ENCODE measurements around the gene SPATA13. TPM values are rescaled to one million over a fixed set of nuclear protein-coding genes. Genes with fewer than 3 reads are reported as not detected.

The SPATA13 gene
- total RNA-seq, 1 experiment from 2014 or later = 21.4 TPM

GRCh38 chr13:24119626-24120508, 40.7 kb upstream of the SPATA13 start:
- Histone ChIP-seq H3K79me2 (ENCODE audit: insufficient read depth, low read length) (no peaks in the 10 kb centered on the region), H2AFZ (ENCODE audit: low read depth, low read length, poor library complexity, severe bottlenecking) (no peak overlapping the region), H3K9ac (ENCODE audit: low read length) (no peak overlapping the region), H3K27me3 (ENCODE audit: insufficient read depth, low read length) (no peaks in the 10 kb centered on the region), H3K4me2 (ENCODE audit: low read length) (no peak overlapping the region), H3K36me3 (ENCODE audit: control insufficient read depth in 1 of 2, insufficient read depth in 2 of 2, low read length in 2 of 2) (no peaks in the 10 kb centered on the region), H4K20me1 (ENCODE audit: insufficient read depth) (no peaks in the 10 kb centered on the region), H3K9me2 (ENCODE audit: insufficient read depth) (no peaks in the 10 kb centered on the region), H3K4me1 (ENCODE audit: control insufficient read depth in 1 of 2, insufficient read depth in 2 of 2, low read length in 2 of 2) (no peaks in the 10 kb centered on the region), H3K27ac (ENCODE audit: low read depth, low read length) (no peak overlapping the region), H3K4me3 (replicated peaks in 1 of 2; ENCODE audit: low read depth in 1 of 2, low read length in 2 of 2) (no peak overlapping the region), H3K9me3 (ENCODE audit: control insufficient read depth in 1 of 2, insufficient read depth in 1 of 2, low read depth in 1 of 2, low read length in 2 of 2) (no peaks in the 10 kb centered on the region)
- ChIA-PET RAD21 (ENCODE audit: low non-redundant PET in 1 of 2, low total read pairs in 2 of 2, uncharacterized antibody in 2 of 2, unreplicated experiment in 2 of 2) (no interaction called here), POLR2A (no interaction called here), CTCF (no interaction called here)
- TF ChIP-seq EGR1 (IDR thresholded peaks at IDR 0.05; ENCODE audit: low read depth) = no peak
- no peak for TF ChIP-seq MAX (IDR thresholded peaks at IDR 0.05)
- TF ChIP-seq CEBPB (IDR thresholded peaks at IDR 0.05; ENCODE audit: low read depth) = no peak
- TF ChIP-seq POLR2AphosphoS5 (IDR thresholded peaks at IDR 0.05; ENCODE audit: low read depth, low read length) = no peak
- no peak for TF ChIP-seq ZFX (IDR thresholded peaks at IDR 0.05)
- TF ChIP-seq, protein P1, sequence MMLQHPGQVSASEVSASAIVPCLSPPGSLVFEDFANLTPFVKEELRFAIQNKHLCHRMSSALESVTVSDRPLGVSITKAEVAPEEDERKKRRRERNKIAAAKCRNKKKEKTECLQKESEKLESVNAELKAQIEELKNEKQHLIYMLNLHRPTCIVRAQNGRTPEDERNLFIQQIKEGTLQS (IDR thresholded peaks at IDR 0.05) = no peak
- TF ChIP-seq CBX3 (IDR thresholded peaks at IDR 0.05; ENCODE audit: low read depth) = no peak
- no peak for TF ChIP-seq EZH2 (IDR thresholded peaks at IDR 0.05)
- no peak for TF ChIP-seq FOSL1 (IDR thresholded peaks at IDR 0.05; ENCODE audit: low read depth)
- no peak for TF ChIP-seq ZNF274 (IDR thresholded peaks at IDR 0.05; ENCODE audit: low read depth, low read length)
- no peak for TF ChIP-seq YY1 (IDR thresholded peaks at IDR 0.05; ENCODE audit: extremely low read depth, insufficient replicate concordance, low read depth, low read length)
- TF ChIP-seq ZBTB33 (IDR thresholded peaks at IDR 0.05; ENCODE audit: extremely low read depth, insufficient replicate concordance, low read length) = no peak
- TF ChIP-seq TCF7L2 (IDR thresholded peaks at IDR 0.05; ENCODE audit: borderline replicate concordance, extremely low read depth, insufficient read depth, insufficient read length) = no peak
- no peak for TF ChIP-seq ELF1 (IDR thresholded peaks at IDR 0.05; ENCODE audit: borderline replicate concordance, low read depth)
- TF ChIP-seq SP1 (IDR thresholded peaks at IDR 0.05; ENCODE audit: low read depth) = no peak
- TF ChIP-seq, protein P2, sequence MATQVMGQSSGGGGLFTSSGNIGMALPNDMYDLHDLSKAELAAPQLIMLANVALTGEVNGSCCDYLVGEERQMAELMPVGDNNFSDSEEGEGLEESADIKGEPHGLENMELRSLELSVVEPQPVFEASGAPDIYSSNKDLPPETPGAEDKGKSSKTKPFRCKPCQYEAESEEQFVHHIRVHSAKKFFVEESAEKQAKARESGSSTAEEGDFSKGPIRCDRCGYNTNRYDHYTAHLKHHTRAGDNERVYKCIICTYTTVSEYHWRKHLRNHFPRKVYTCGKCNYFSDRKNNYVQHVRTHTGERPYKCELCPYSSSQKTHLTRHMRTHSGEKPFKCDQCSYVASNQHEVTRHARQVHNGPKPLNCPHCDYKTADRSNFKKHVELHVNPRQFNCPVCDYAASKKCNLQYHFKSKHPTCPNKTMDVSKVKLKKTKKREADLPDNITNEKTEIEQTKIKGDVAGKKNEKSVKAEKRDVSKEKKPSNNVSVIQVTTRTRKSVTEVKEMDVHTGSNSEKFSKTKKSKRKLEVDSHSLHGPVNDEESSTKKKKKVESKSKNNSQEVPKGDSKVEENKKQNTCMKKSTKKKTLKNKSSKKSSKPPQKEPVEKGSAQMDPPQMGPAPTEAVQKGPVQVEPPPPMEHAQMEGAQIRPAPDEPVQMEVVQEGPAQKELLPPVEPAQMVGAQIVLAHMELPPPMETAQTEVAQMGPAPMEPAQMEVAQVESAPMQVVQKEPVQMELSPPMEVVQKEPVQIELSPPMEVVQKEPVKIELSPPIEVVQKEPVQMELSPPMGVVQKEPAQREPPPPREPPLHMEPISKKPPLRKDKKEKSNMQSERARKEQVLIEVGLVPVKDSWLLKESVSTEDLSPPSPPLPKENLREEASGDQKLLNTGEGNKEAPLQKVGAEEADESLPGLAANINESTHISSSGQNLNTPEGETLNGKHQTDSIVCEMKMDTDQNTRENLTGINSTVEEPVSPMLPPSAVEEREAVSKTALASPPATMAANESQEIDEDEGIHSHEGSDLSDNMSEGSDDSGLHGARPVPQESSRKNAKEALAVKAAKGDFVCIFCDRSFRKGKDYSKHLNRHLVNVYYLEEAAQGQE (IDR thresholded peaks at IDR 0.05; ENCODE audit: low read depth) = no peak
- no peak for DNase-seq (ENCODE audit: low read depth, low spot score)
- intact Hi-C loops (cut with micrococcal nuclease) = no loop called here
- ATAC-seq = no peak
- BruUV-seq (replicated peaks) = no TSS peak

Data from HCT116 (cell line).